Measurements from ENCODE around the gene PRSS22.
A peak's percentile ranks its signal among the peaks of the same experiment; 100 is the strongest.
"Not testable (repeated sequence)": the region's sequence is repeated elsewhere in the genome, so short reads cannot be mapped to it uniquely, and the experiment has no call there.

The PRSS22 gene

GRCh38 chr16:2857451-2858244 is at the start of gene PRSS22:
Gene PRSS22 (minus strand): TSS chr16:2858170. CDS start chr16:2858104, 66 bp downstream.
- Histone ChIP-seq H3K4me2 (ENCODE audit: low read depth, low read length) (peak within 1 kb of the TSS; percentile 56), H3K9ac (ENCODE audit: low read length) (no peak within 1 kb of the TSS), H3K9me3 (replicated peaks; ENCODE audit: insufficient read depth, low read length) (no peaks in the 10 kb centered on the region), H3K27ac (ENCODE audit: low read length) (no peak within 1 kb of the TSS), H3K27me3 (replicated peaks; ENCODE audit: insufficient read depth, low read length) (peaks cover 54% of the 10 kb centered on the region), H3K9me2 (replicated peaks; ENCODE audit: insufficient read depth, low read length) (no peaks in the 10 kb centered on the region), H3K79me2 (ENCODE audit: low read length) (no peaks in the 10 kb centered on the region), H2AFZ (ENCODE audit: low read length) (no peak within 1 kb of the TSS), H3K4me1 (ENCODE audit: low read length) (no peaks in the 10 kb centered on the region), H3F3A (ENCODE audit: insufficient read depth, low read length) (no peaks in the 10 kb centered on the region), H3K36me3 (replicated peaks; ENCODE audit: insufficient read depth, low read length) (no peaks in the 10 kb centered on the region), H3K4me3 (ENCODE audit: low read length) (peak within 1 kb of the TSS; percentile 21; the same call in 1 of the 2 replicates), H4K20me1 (ENCODE audit: insufficient read depth, low read length) (no peaks in the 10 kb centered on the region)
- no peak for TF ChIP-seq EZH2 (optimal IDR thresholded peaks at IDR 0.05; ENCODE audit: low read depth, low read length)
- TF ChIP-seq CTCF (IDR thresholded peaks at IDR 0.05; ENCODE audit: low read length): no peak
- TF ChIP-seq EZH2phosphoT487 (IDR thresholded peaks at IDR 0.05; ENCODE audit: low read length): no peak
- no peak for DNase-seq

DNA sequence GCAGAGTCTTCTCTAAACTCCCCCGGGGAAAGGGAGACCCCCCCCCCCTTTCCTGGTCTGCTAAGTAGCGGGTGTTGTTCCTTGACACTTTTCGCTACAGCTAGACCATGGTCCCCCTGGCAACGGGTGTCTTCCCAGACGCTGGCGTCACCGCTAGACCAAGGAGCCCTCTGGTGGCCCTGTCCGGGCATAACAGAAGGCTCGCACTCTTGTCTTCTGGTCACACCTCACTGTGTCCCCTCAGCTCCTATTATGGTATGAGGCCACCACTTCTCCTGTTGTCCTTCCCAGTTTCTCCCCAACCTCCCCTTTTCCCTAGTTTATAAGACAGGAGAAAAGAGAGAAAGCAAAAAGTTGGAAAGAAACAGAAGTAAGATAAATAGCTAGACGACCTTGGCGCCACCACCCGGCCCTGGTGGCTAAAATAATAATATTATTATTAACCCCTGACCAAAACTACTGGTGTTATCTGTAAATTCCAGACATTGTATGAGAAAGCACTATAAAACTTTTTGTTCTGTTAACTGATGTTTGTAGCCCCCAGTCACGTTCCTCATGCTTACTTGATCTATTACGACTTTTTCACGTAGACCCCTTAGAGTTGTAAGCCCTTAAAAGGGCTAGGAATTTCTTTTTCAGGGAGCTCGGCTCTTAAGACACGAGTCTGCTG is 49.2 kb upstream of the PRSS22 start:
- not testable (repeated sequence) for H3K4me2 ChIP-seq (ENCODE audit: low read depth, low read length)

DNA sequence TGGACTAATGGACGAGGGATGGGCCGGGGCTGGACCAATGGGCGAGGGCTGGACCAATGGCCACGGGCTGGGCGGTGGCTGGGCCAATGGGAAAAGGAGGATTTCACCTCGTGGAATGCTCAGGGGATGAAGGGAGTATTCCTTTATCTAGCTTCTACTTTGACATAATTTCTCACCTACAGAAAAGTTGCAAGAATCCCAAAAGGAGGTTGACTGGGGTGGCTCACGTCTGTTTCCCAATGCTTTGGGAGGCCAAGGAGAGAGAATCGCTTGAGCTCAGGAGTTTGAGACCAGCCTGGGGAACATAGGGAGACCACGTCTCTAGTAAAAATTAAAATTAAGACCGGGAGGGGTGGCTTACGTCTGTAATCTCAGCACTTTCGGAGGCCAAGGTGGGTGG is 48.0 kb upstream of the PRSS22 start:
- no peaks in the 10 kb centered on the region for H4K20me1 ChIP-seq (ENCODE audit: insufficient read depth, low read length)
- H2AFZ ChIP-seq (ENCODE audit: low read length): peak overlapping the region; percentile 29
- H3K36me3 ChIP-seq (replicated peaks; ENCODE audit: insufficient read depth, low read length): no peaks in the 10 kb centered on the region
- peaks cover 10% of the 10 kb centered on the region for H3K4me1 ChIP-seq (ENCODE audit: low read length)
- no peaks in the 10 kb centered on the region for H3K9me3 ChIP-seq (replicated peaks; ENCODE audit: insufficient read depth, low read length)
- H3K79me2 ChIP-seq (ENCODE audit: low read length): no peaks in the 10 kb centered on the region
- H3K9ac ChIP-seq (ENCODE audit: low read length): no peak overlapping the region
- no peak for TF ChIP-seq EZH2 (optimal IDR thresholded peaks at IDR 0.05; ENCODE audit: low read depth, low read length)
- TF ChIP-seq EZH2phosphoT487 (IDR thresholded peaks at IDR 0.05; ENCODE audit: low read length): no peak
- no peak for TF ChIP-seq CTCF (IDR thresholded peaks at IDR 0.05; ENCODE audit: low read length)
- peaks cover 23% of the 10 kb centered on the region for H3K27me3 ChIP-seq (replicated peaks; ENCODE audit: insufficient read depth, low read length)
- H3K4me2 ChIP-seq (ENCODE audit: low read depth, low read length): peak overlapping the region; percentile 55
- H3K27ac ChIP-seq (ENCODE audit: low read length): no peak overlapping the region
- H3F3A ChIP-seq (ENCODE audit: insufficient read depth, low read length): no peaks in the 10 kb centered on the region
- H3K4me3 ChIP-seq (ENCODE audit: low read length): peak overlapping the region; percentile 17
- H3K9me2 ChIP-seq (replicated peaks; ENCODE audit: insufficient read depth, low read length): no peaks in the 10 kb centered on the region
- DNase-seq: no peak

More for the DNA sequence above, 49.2 kb upstream of the PRSS22 start:
- not testable (repeated sequence) for H3F3A ChIP-seq (ENCODE audit: insufficient read depth, low read length); H3K79me2 ChIP-seq (ENCODE audit: low read length); H3K9ac ChIP-seq (ENCODE audit: low read length); H3K4me3 ChIP-seq (ENCODE audit: low read length); H3K36me3 ChIP-seq (replicated peaks; ENCODE audit: insufficient read depth, low read length); H3K9me3 ChIP-seq (replicated peaks; ENCODE audit: insufficient read depth, low read length); H2AFZ ChIP-seq (ENCODE audit: low read length); H3K27ac ChIP-seq (ENCODE audit: low read length); H3K9me2 ChIP-seq (replicated peaks; ENCODE audit: insufficient read depth, low read length); H4K20me1 ChIP-seq (ENCODE audit: insufficient read depth, low read length)
- DNase-seq: peak; percentile 37
- peaks cover 14% of the 10 kb centered on the region for H3K4me1 ChIP-seq (ENCODE audit: low read length)
- peaks cover 23% of the 10 kb centered on the region for H3K27me3 ChIP-seq (replicated peaks; ENCODE audit: insufficient read depth, low read length)
- TF ChIP-seq CTCF (IDR thresholded peaks at IDR 0.05; ENCODE audit: low read length): peak; percentile 43
